ENCODE data around the gene C16orf92. TPM values are rescaled to one million over a fixed set of nuclear protein-coding genes. Genes with fewer than 3 reads are reported as not detected.

C16orf92 gene
- total RNA-seq, 1 donor from 2014 or later, result not detected

- intact Hi-C loops (cut with micrococcal nuclease), result no loop called here
- DNase-seq, result no peak
- Histone ChIP-seq H3K4me3 (no peak overlapping the region), H3K36me3 (no peaks in the 10 kb centered on the region), H3K9me3 (replicated peaks) (no peaks in the 10 kb centered on the region), H3K27ac (replicated peaks) (no peak overlapping the region), H3K4me1 (peaks cover 21% of the 10 kb centered on the region), H3K27me3 (ENCODE audit: low read depth) (no peaks in the 10 kb centered on the region)
- no peak for TF ChIP-seq CTCF (IDR thresholded peaks at IDR 0.05; ENCODE audit: borderline replicate concordance)
Measured at GRCh38 chr16:30054451-30054850, 31.5 kb downstream of the C16orf92 start.

DNA sequence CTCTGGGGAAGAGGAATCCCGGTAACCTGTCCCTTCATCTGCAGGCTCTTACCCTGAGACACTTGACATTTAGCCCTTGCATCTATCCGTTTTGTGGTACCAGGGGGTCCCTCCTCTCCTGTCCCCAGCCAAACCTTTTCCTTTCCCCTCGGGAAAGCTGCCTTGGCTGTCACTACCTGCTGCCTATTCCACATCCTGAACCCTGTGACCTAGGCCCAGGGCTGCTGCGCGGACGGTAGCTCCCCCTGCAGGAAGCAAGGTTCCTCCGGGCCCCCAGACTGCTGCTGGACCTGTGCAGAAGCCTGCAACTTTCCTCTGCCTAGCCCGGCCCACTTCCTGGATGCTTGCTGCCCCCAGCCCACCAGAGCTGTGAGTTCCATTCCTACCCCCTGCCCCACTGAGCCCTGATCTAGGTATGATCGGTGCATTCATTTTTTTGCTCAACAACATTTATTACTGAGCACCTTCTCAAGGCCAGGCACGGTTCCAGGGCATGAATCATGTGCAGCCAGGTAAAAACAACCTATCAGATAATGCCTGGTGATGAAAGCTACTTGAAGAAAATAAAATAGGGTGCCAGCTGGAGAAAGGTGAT lies 32.1 kb downstream of the C16orf92 start:
- intact Hi-C loops (cut with micrococcal nuclease), result no loop called here
- no peaks in the 10 kb centered on the region for H3K36me3 ChIP-seq
- no peaks in the 10 kb centered on the region for H3K27me3 ChIP-seq (ENCODE audit: low read depth)
- no peak for DNase-seq
- H3K4me1 ChIP-seq, result peaks cover 21% of the 10 kb centered on the region
- peak; percentile 35 for TF ChIP-seq CTCF (IDR thresholded peaks at IDR 0.05; ENCODE audit: borderline replicate concordance)
- no peak overlapping the region for H3K27ac ChIP-seq (replicated peaks)
- no peaks in the 10 kb centered on the region for H3K9me3 ChIP-seq (replicated peaks)
- no peak overlapping the region for H3K4me3 ChIP-seq

GRCh38 chr16:30060346-30060745 lies 37.3 kb downstream of the C16orf92 start:
- no peaks in the 10 kb centered on the region for H3K36me3 ChIP-seq
- no peaks in the 10 kb centered on the region for H3K9me3 ChIP-seq (replicated peaks)
- H3K4me1 ChIP-seq, result peaks cover 39% of the 10 kb centered on the region
- H3K27me3 ChIP-seq (ENCODE audit: low read depth), result no peaks in the 10 kb centered on the region
- peak overlapping the region; percentile 55 for H3K27ac ChIP-seq (replicated peaks)
- TF ChIP-seq CTCF (IDR thresholded peaks at IDR 0.05; ENCODE audit: borderline replicate concordance), result no peak
- H3K4me3 ChIP-seq, result no peak overlapping the region
- DNase-seq, result no peak
- intact Hi-C loops (cut with micrococcal nuclease), result no loop called here

DNA sequence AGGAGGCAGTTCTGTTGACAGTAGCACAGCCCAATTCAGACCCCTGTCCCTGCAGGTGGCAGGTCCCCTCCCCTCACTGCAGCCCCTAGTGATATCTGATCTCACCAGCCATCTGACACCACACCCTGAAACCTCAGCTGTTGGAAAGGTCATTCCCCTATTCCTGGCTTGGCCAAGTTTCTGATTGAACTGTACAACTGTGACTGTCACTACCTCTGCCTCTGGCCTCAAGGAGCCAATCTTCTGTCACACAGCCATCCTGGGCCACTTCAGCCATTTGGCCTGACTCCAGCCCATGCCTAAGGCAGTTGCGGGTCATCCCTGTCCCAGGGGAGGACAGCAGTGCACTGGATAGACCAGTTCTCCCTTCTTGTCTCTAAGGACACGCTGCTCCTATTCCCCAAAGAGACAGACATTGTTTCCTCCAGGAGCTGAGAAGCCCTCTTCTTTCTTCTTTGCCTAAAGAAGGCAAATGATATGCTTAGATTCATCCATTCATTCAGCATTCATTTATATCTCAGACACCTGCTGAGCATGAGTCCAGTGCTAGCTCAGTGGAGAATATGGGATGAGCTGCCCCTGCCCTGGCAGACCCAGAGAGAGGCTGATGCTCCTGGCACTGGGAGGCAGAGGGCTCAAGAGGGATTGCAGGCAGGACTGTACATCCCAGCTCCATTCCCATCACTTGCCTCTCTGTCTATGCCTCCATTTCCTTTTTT lies 38.0 kb downstream of the C16orf92 start:
- TF ChIP-seq CTCF (IDR thresholded peaks at IDR 0.05; ENCODE audit: borderline replicate concordance), result no peak
- peaks cover 44% of the 10 kb centered on the region for H3K4me1 ChIP-seq
- no peaks in the 10 kb centered on the region for H3K27me3 ChIP-seq (ENCODE audit: low read depth)
- intact Hi-C loops (cut with micrococcal nuclease), result no loop called here
- H3K9me3 ChIP-seq (replicated peaks), result no peaks in the 10 kb centered on the region
- H3K4me3 ChIP-seq, result no peak overlapping the region
- H3K27ac ChIP-seq (replicated peaks), result peak overlapping the region; percentile 55
- DNase-seq, result no peak
- no peaks in the 10 kb centered on the region for H3K36me3 ChIP-seq

GRCh38 chr16:30063278-30063892 lies 40.4 kb downstream of the C16orf92 start:
- DNase-seq, result no peak
- TF ChIP-seq CTCF (IDR thresholded peaks at IDR 0.05; ENCODE audit: borderline replicate concordance), result no peak
- Histone ChIP-seq H3K36me3 (peaks cover 17% of the 10 kb centered on the region), H3K9me3 (replicated peaks) (no peaks in the 10 kb centered on the region), H3K27me3 (ENCODE audit: low read depth) (no peaks in the 10 kb centered on the region), H3K27ac (replicated peaks) (peak overlapping the region; percentile 100), H3K4me3 (peak overlapping the region; percentile 93), H3K4me1 (peaks cover 68% of the 10 kb centered on the region)
- intact Hi-C loops (cut with micrococcal nuclease), result no loop called here

Measured in left ventricle myocardium inferior (tissue), 1 donor.